Heart left ventricle (tissue), 16 donors: ENCODE results near the gene MROH8. TPM values are rescaled to one million over a fixed set of nuclear protein-coding genes. Genes with fewer than 3 reads are reported as not detected.

ENCODE experiments used
- ATAC-seq, 4 donors: fragments of 200-7000 bp; cut with Tn5 transposase; one replicate each; pipeline ENCODE4 v1.9.1; 2020 to 2022; ENCODE audit warnings: moderate library complexity in 4 of 4, mild to moderate bottlenecking in 3 of 4, moderate number of reproducible peaks in 1 of 4
- DNase-seq, 5 donors: peaks; one replicate each; pipeline ENCODE4 v3.0.0-alpha.2; 2020
- H3K27ac ChIP-seq, 12 donors: fragments of 200-600 bp; sonication (generic) in 4 of 12; one replicate each; pipeline versions ENCODE4 v1.5.0 to v1.8.0; 2016 to 2022; ENCODE audit warnings: mild to moderate bottlenecking in 2 of 12
- H3K27me3 ChIP-seq, 9 donors: fragments of 200-600 bp; sonication (generic) in 2 of 9; one replicate each; pipeline versions ENCODE4 v1.5.1 to v1.8.0; 2016 to 2022; ENCODE audit warnings: mild to moderate bottlenecking in 3 of 9
- H3K36me3 ChIP-seq, 9 donors: fragments of 200-600 bp; sonication (generic) in 2 of 9; one replicate each; pipeline versions ENCODE4 v1.5.0 to v1.8.0; 2018 to 2022; ENCODE audit warnings: mild to moderate bottlenecking in 2 of 9
- H3K4me1 ChIP-seq, 12 donors: fragments of 200-600 bp; sonication (generic) in 4 of 12; one replicate each; pipeline versions ENCODE4 v1.5.0 to v1.8.0; 2016 to 2022; ENCODE audit warnings: mild to moderate bottlenecking in 3 of 12
- H3K4me3 ChIP-seq, 12 donors: fragments of 200-600 bp; sonication (generic) in 4 of 12; one replicate each; pipeline versions ENCODE4 v1.5.0 to v1.8.0; 2017 to 2022; ENCODE audit warnings: mild to moderate bottlenecking in 9 of 12, moderate library complexity in 4 of 12
- H3K9me3 ChIP-seq, 12 donors: fragments of 200-600 bp; sonication (generic) in 4 of 12; one replicate each; pipeline versions ENCODE4 v1.5.0 to v1.8.0; 2016 to 2022; ENCODE audit warnings: mild to moderate bottlenecking in 1 of 12
- CTCF ChIP-seq, 12 donors: fragments of 200-600 bp; sonication (generic) in 4 of 12; IDR thresholded peaks; one replicate each; pipeline versions ENCODE4 v1.5.0 to v1.8.0; 2018 to 2022; ENCODE audit warnings: antibody characterized with exemption in 12 of 12, mild to moderate bottlenecking in 5 of 12
- POLR2A ChIP-seq, 2 donors: fragments of 450-650 bp; IDR thresholded peaks; one replicate each; pipeline ENCODE4 v1.6.1; 2017; ENCODE audit warnings: antibody characterized with exemption in 2 of 2, mild to moderate bottlenecking in 2 of 2, moderate library complexity in 2 of 2
- WGBS, 4 donors: extraction: QIAGEN DNeasy Blood & Tissue Kit in 2 of 4; methylation state at CpG; one replicate each; pipeline versions ENCODE4 v1.1.5 to v1.1.7; 2013 to 2018; 5-methylcytosine and 5-hydroxymethylcytosine counted together
- intact Hi-C, 10 donors: fragments of 100-400 bp; cut with DNase I; formaldehyde crosslinking; loops; one replicate each; pipeline versions ENCODE4 v1.11.1 to v1.14.2; 2022
- polyA plus RNA-seq, 2 donors: library from polyadenylated mRNA; stranded (reverse); fragments of 200-250 nt; gene quantifications; one replicate each; pipeline ENCODE4 v1.2.3, GENCODE V29; 2013
- total RNA-seq, 9 donors: library from RNA; depleted of rRNA in 2 of 9; stranded (reverse); fragments of >200 nt in 2 of 9; fragmentation: NEBNext Ultra II Directional in 3 of 9; extraction: Animal tissue kit (Norgen Biotek cat#: 25700) in 3 of 9; gene quantifications; one replicate each; pipeline versions ENCODE4 v1.1.0 to v1.2.4, GENCODE V29; 2016 to 2023
- donor health status: ischemic (EF 13 %, LVEDD 7.1; RV severe dilation, severe dysfunction).
- donor health status: healthy with polysubstance abuse.
- donor health status: DM: no; HTN: yes; CAD: no.
- donor health status: DM: no; HTN: no; CAD: no.
- donor health status: ischemic (EF 25% LVEDD 6.9; RV normal size, moderate dysfunction).
- donor health status: ischemic (EF 25% LVEDD 5.7; RV mildly dilated, moderate dysfunction).
- donor health status: healthy.
- donor health status: DM: yes; HTN: yes; CAD: no.
- donor health status: ischemic (EF 35%, LVEDD 5.7; RV mildly dilated, moderate dysfunction).
- donor health status: nonischemic (EF 11% LVEDD 7.7; RV severe dilation, severe dysfunction).
- donor health status: DM: yes; HTN: yes; CAD: no.
- donor health status: PGD.
- donor health status: ischemic (EF 29% LVEDD 5.4; RV normal size, mild dysfunction).
- donor health status: nonischemic (EF 23%, LVEDD 6.1; RV moderate dilation, normal function).

Gene MROH8
- total and polyA plus RNA-seq, 11 donors, result 1.4 to 8.1 (median 5.2) TPM

DNA sequence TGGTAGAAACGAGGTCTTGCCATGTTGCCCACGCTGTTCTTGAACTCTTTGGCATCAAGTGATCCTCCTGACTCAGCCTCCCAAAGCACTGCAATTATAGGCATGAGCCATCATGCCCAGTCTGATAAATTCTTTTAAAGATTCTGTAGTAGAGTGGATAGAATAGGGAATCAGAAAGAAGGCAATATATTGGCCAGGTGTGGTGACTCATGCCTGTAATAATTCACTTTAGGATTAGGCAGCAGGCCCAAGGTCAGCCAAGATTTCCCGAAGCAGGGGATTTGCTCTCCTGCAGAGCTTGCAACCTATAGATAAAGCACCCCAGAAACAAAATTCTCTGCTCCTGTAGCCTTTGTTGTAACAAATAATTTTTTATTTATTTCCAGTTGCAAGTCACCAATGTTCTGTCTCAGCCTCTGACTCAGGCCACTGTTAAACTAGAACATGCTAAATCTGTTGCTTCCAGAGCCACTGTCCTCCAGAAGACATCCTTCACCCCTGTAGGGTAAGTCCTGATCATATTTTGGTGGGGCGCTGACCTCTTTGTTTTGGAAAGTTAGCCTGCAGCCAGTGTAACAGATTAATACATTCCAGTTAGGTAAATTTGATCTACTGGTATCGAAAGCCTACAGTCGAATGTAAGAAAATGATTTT lies 30.4 kb upstream of the MROH8 start:
- no peaks in the 10 kb centered on the region for H3K4me1 ChIP-seq
- H3K9me3 ChIP-seq, result no peaks in the 10 kb centered on the region
- TF ChIP-seq CTCF (IDR thresholded peaks at IDR 0.05) (no peak), POLR2A (IDR thresholded peaks at IDR 0.05) (no peak)
- WGBS, 4 donors, result 91 to 93% (median 93%) methylated on average over 6 of the region's 6 CpGs
- H3K36me3 ChIP-seq, result peaks cover 0 to 100% (median 99%) of the 10 kb centered on the region in 9 donors
- ATAC-seq (no peak), DNase-seq (no peak)
- H3K27me3 ChIP-seq, result no peaks in the 10 kb centered on the region
- H3K27ac ChIP-seq, result no peak overlapping the region
- no peak overlapping the region for H3K4me3 ChIP-seq
- intact Hi-C loops, result no loop called here

DNA sequence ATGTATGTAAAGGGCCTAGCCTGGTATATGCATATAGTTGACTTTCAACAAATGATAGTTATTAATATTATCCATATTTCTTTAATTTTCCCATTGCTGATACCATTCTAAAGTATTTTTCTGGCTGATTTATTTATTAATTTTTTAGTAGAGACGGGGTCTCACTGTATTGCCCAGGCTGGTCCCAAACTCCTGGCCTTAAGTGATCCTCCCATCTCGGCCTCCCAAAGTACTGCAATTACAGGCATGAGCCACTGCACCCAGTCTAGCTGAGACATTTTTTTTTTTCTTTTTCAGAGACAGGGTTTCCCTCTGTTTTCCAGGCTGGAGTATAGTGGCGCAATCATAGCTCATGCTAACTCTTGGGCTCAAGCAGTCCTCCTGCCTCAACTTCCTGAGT lies 29.8 kb upstream of the MROH8 start:
- no peaks in the 10 kb centered on the region for H3K27me3 ChIP-seq
- 97 to 100% (median 99%) methylated on average over 3 of the region's 3 CpGs for WGBS, 4 donors
- H3K4me3 ChIP-seq, result no peak overlapping the region
- no peak overlapping the region for H3K27ac ChIP-seq
- no peak for TF ChIP-seq CTCF (IDR thresholded peaks at IDR 0.05)
- no peak for TF ChIP-seq POLR2A (IDR thresholded peaks at IDR 0.05)
- H3K4me1 ChIP-seq, result no peaks in the 10 kb centered on the region
- intact Hi-C loops, result no loop called here
- DNase-seq (no peak), ATAC-seq (no peak)
- H3K36me3 ChIP-seq, result peaks cover 0 to 100% (median 99%) of the 10 kb centered on the region in 9 donors
- no peaks in the 10 kb centered on the region for H3K9me3 ChIP-seq

GRCh38 chr20:37207171-37207570 lies 27.8 kb upstream of the MROH8 start:
- WGBS, 4 donors, result 74 to 85% (median 82%) methylated on average over 11 of the region's 11 CpGs
- H3K9me3 ChIP-seq, result no peaks in the 10 kb centered on the region
- no peaks in the 10 kb centered on the region for H3K27me3 ChIP-seq
- ATAC-seq, result no peak
- H3K4me1 ChIP-seq, result peaks cover 0 to 7% (median 0%) of the 10 kb centered on the region in 12 donors
- no peak overlapping the region for H3K4me3 ChIP-seq
- intact Hi-C loops, result no loop called here
- H3K27ac ChIP-seq, result no peak overlapping the region
- H3K36me3 ChIP-seq, result peaks cover 0 to 99% (median 90%) of the 10 kb centered on the region in 9 donors
- no peak for TF ChIP-seq POLR2A (IDR thresholded peaks at IDR 0.05)
- no peak for TF ChIP-seq CTCF (IDR thresholded peaks at IDR 0.05)
- peak in 1 of 5 donors; percentile 15 for DNase-seq

DNA sequence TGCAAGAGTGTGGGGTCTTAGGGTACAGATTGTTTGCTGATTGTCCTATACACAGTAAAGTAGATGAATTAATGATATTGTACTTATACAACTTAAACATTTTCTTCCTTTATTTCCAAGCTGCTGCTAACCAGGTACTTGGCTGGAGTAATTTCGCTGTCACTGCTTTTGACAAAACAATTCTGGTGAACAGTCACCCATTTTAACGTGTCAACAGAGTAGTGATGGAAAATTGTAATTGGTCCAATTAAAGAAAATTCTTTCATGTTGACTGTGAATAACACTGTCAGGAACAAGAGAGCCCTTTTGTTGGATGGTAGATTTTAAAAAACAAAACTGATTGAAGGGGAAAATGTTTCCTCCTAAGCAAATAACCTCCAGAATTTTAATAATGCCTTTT lies 26.4 kb upstream of the MROH8 start:
- DNase-seq (no peak), ATAC-seq (no peak)
- TF ChIP-seq POLR2A (IDR thresholded peaks at IDR 0.05), result no peak
- no peak for TF ChIP-seq CTCF (IDR thresholded peaks at IDR 0.05)
- H3K27ac ChIP-seq, result no peak overlapping the region
- no peaks in the 10 kb centered on the region for H3K27me3 ChIP-seq
- no peak overlapping the region for H3K4me3 ChIP-seq
- H3K9me3 ChIP-seq, result no peaks in the 10 kb centered on the region
- 60 to 81% (median 73%) methylated on average over 2 of the region's 2 CpGs for WGBS, 4 donors
- peaks cover 0 to 12% (median 0%) of the 10 kb centered on the region in 12 donors for H3K4me1 ChIP-seq
- H3K36me3 ChIP-seq, result peaks cover 0 to 99% (median 87%) of the 10 kb centered on the region in 9 donors
- intact Hi-C loops, result no loop called here
